Keratinocyte (primary cell): ENCODE measurements around the gene HDAC9. TPM values are rescaled to one million over a fixed set of nuclear protein-coding genes. Genes with fewer than 3 reads are reported as not detected.

Source experiments
- DNase-seq: peaks from one replicate; pipeline ENCODE4 v3.0.0-alpha.2; 2011; ENCODE audit warnings: low read depth, missing footprints, low spot score
- FAIRE-seq: peaks from 2 replicates; lab custom pipeline; 2011; peaks lifted over from hg19 to GRCh38; lab: Jason Lieb, UNC
- H2AFZ ChIP-seq: 2 replicates; pipeline ENCODE4 v1.6.0; 2012; ENCODE audit warnings: low read length, control low read depth, inconsistent platforms; ENCODE audit not compliant: control insufficient read depth
- H3K27ac ChIP-seq: 2 replicates; pipeline ENCODE4 v1.5.1; 2011; ENCODE audit warnings: low read length; ENCODE audit not compliant: control insufficient read depth, insufficient read depth
- H3K27me3 ChIP-seq: 3 replicates; pipeline ENCODE4 v1.6.0; 2011; ENCODE audit warnings: low read length; ENCODE audit not compliant: control insufficient read depth, insufficient read depth; ENCODE audit errors: extremely low read depth
- H3K36me3 ChIP-seq, 2 experiments: 2 replicates in 1 of 2; 3 replicates in 1 of 2; pipeline ENCODE4 v1.5.1; 2011; ENCODE audit warnings: low read length in 2 of 2, mild to moderate bottlenecking in 1 of 2; ENCODE audit not compliant: control insufficient read depth in 2 of 2, insufficient read depth in 2 of 2; ENCODE audit errors: extremely low read depth in 1 of 2
- H3K4me1 ChIP-seq: 3 replicates; pipeline ENCODE4 v1.5.1; 2011; ENCODE audit warnings: low read length; ENCODE audit not compliant: control insufficient read depth, insufficient read depth; ENCODE audit errors: extremely low read depth
- H3K4me2 ChIP-seq: 3 replicates; pipeline ENCODE4 v1.6.0; 2011; ENCODE audit warnings: low read depth, low read length; ENCODE audit not compliant: control insufficient read depth, insufficient read depth; ENCODE audit errors: extremely low read depth
- H3K4me3 ChIP-seq, 3 experiments: fragments of 200-600 bp in 1 of 3; sonication (generic) in 1 of 3; 2 replicates in 2 of 3; 3 replicates in 1 of 3; pipeline ENCODE4 v1.5.1; 2011 to 2016; ENCODE audit warnings: low read length in 3 of 3, mild to moderate bottlenecking in 3 of 3, control low read depth in 2 of 3, inconsistent platforms in 1 of 3, low read depth in 1 of 3, mixed read lengths in 1 of 3, mixed run types in 1 of 3, moderate library complexity in 1 of 3; ENCODE audit not compliant: control insufficient read depth in 2 of 3, insufficient read depth in 2 of 3; ENCODE audit errors: extremely low read depth in 1 of 3
- H3K79me2 ChIP-seq: 2 replicates; pipeline ENCODE4 v1.6.0; 2012; ENCODE audit warnings: low read length; ENCODE audit not compliant: control insufficient read depth, insufficient read depth
- H3K9ac ChIP-seq: 3 replicates; pipeline ENCODE4 v1.6.0; 2011; ENCODE audit warnings: low read length; ENCODE audit not compliant: control insufficient read depth, insufficient read depth; ENCODE audit errors: extremely low read depth
- H3K9me1 ChIP-seq: 3 replicates; pipeline ENCODE4 v1.6.0; 2011; ENCODE audit warnings: low read length; ENCODE audit not compliant: control insufficient read depth, insufficient read depth; ENCODE audit errors: extremely low read depth
- H3K9me3 ChIP-seq: 2 replicates; pipeline ENCODE4 v1.5.1; 2012; ENCODE audit warnings: low read depth, low read length; ENCODE audit not compliant: control insufficient read depth
- H4K20me1 ChIP-seq: 3 replicates; pipeline ENCODE4 v1.6.0; 2011; ENCODE audit warnings: low read length; ENCODE audit not compliant: control insufficient read depth, insufficient read depth; ENCODE audit errors: extremely low read depth
- CTCF ChIP-seq, 3 experiments: IDR thresholded peaks in 1 of 3; conservative IDR thresholded peaks in 1 of 3; optimal IDR thresholded peaks in 1 of 3; 2 replicates in 2 of 3; 3 replicates in 1 of 3; pipeline versions ENCODE3 to v1.5.1; 2011; ENCODE audit warnings: low read length in 3 of 3, mild to moderate bottlenecking in 3 of 3, moderate library complexity in 2 of 3, control low read depth in 1 of 3, inconsistent platforms in 1 of 3; ENCODE audit not compliant: insufficient read depth in 2 of 3; ENCODE audit errors: extremely low read depth in 1 of 3
- EZH2 ChIP-seq: IDR thresholded peaks from one replicate; pipeline ENCODE4 v1.6.1; 2012; ENCODE audit warnings: inconsistent platforms, mild to moderate bottlenecking, low read length, moderate library complexity
- dilution Hi-C: fragments of 300-500 bp; cut with MboI; formaldehyde crosslinking; loops from one replicate; pipeline ENCODE4 v1.7.0; 2020; ENCODE audit warnings: low sequenced_read_pairs; ENCODE audit not compliant: extremely low pct_ligation_motif_present
- polyA plus RNA-seq, 5 experiments: library from polyadenylated mRNA; depleted of rRNA in 3 of 5; stranded (reverse) in 3 of 5; stranded (forward) in 1 of 5; unstranded in 1 of 5; fragments of >200 nt; gene quantifications; 1 replicate in 1 of 5; 2 replicates in 3 of 5; 3 replicates in 1 of 5; pipeline versions ENCODE4 v1.2.1 to v1.2.3, GENCODE V29; 2011 to 2012; ENCODE audit warnings: missing spikeins in 2 of 5, low read depth in 1 of 5, low replicate concordance in 1 of 5

Gene HDAC9
- polyA plus RNA-seq, 1 donor (not counting 4 experiments of a cell fraction or from before 2014, with no cell fraction given), result 24.6 TPM

DNA sequence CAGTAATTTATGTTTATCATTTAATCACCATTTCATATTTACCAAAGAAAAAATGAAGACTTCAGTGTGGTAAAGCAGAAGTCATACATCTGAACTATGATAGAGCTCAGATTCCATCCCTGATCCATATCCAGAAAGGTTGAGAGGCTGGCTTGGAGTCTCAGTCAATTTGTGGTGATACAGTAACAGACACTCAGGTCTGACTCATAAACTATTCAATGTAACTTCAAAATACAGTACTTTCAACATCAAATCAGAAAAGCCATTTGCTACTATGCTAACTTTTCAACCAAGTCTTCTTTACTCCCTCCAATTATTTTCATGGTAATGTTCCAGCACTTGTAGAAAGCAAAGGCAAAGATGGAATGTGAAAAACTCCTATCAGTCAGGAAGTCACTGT lies 190.4 kb downstream of the HDAC9 start:
- FAIRE-seq (no peak), DNase-seq (no peak)
- H3K9me3 ChIP-seq, result no peaks in the 10 kb centered on the region

DNA sequence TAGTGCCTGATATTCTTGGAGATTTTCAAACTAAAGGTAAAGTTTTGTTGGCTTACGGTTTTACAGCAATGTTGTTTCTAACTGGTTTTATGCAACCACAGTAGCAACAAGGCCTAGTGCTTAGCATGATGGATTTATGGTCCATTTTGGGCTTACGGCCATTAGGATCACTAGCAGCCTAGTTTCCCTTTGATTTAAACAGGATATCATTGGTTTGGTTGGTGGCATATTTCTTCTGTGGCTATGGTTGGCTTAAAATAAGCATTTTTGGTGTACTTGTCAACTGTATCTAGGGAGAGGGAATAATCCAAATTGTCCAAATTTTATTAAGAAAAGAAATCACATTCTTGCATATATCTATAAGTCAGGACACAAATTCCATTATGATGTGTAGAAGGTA lies 194.0 kb downstream of the HDAC9 start:
- Histone ChIP-seq H2AFZ (no peak overlapping the region), H3K27ac (no peak overlapping the region), H3K9me3 (no peaks in the 10 kb centered on the region), H3K4me2 (no peak overlapping the region), H3K4me3 (no peak overlapping the region), H4K20me1 (no peaks in the 10 kb centered on the region), H3K4me1 (no peaks in the 10 kb centered on the region), H3K79me2 (no peaks in the 10 kb centered on the region), H3K36me3 (no peaks in the 10 kb centered on the region), H3K27me3 (no peaks in the 10 kb centered on the region), H3K9ac (no peak overlapping the region), H3K9me1 (no peaks in the 10 kb centered on the region)
- DNase-seq, result no peak
- dilution Hi-C loops, result no loop called here
- TF ChIP-seq EZH2 (no peak), CTCF (optimal IDR thresholded peaks at IDR 0.05 in 1 of 3, IDR thresholded peaks at IDR 0.05 in 1 of 3, conservative IDR thresholded peaks at IDR 0.05 in 1 of 3; ENCODE audit: extremely low read depth in 1 of 3, insufficient read depth in 2 of 3, low read length in 3 of 3) (no peak)
- no peak for FAIRE-seq

More for the DNA sequence above, 190.4 kb downstream of the HDAC9 start:
- TF ChIP-seq EZH2, result no peak
- TF ChIP-seq CTCF (optimal IDR thresholded peaks at IDR 0.05 in 1 of 3, IDR thresholded peaks at IDR 0.05 in 1 of 3, conservative IDR thresholded peaks at IDR 0.05 in 1 of 3; ENCODE audit: extremely low read depth in 1 of 3, insufficient read depth in 2 of 3, low read length in 3 of 3), result no peak
- dilution Hi-C loops, result no loop called here
- H3K36me3 ChIP-seq, result no peaks in the 10 kb centered on the region
- H3K27ac ChIP-seq, result no peak overlapping the region
- no peak overlapping the region for H3K4me2 ChIP-seq
- H3K9me1 ChIP-seq, result no peaks in the 10 kb centered on the region
- no peaks in the 10 kb centered on the region for H3K79me2 ChIP-seq
- H3K4me1 ChIP-seq, result no peaks in the 10 kb centered on the region
- no peak overlapping the region for H3K4me3 ChIP-seq
- no peak overlapping the region for H2AFZ ChIP-seq
- H3K27me3 ChIP-seq, result no peaks in the 10 kb centered on the region
- no peak overlapping the region for H3K9ac ChIP-seq
- H4K20me1 ChIP-seq, result no peaks in the 10 kb centered on the region
